Left ventricle myocardium inferior (tissue), 1 donor: Measurements from ENCODE around the gene PRDM2. TPM values are rescaled to one million over a fixed set of nuclear protein-coding genes. Genes with fewer than 3 reads are reported as not detected.
"Not testable (repeated sequence)": the region's sequence is repeated elsewhere in the genome, so short reads cannot be mapped to it uniquely, and the experiment has no call there.

Experiments
- DNase-seq: peaks from one replicate; pipeline ENCODE4 v3.0.0-alpha.2; 2020
- H3K27ac ChIP-seq: fragments of 200-600 bp; replicated peaks from 2 replicates; pipeline ENCODE4 v1.8.0; 2021
- H3K27me3 ChIP-seq: fragments of 200-600 bp; 2 replicates; pipeline ENCODE4 v1.8.0; 2021; ENCODE audit warnings: low read depth
- H3K36me3 ChIP-seq: fragments of 200-600 bp; 2 replicates; pipeline ENCODE4 v1.8.0; 2021
- H3K4me1 ChIP-seq: fragments of 200-600 bp; 2 replicates; pipeline ENCODE4 v1.8.0; 2021
- H3K4me3 ChIP-seq: fragments of 200-600 bp; 2 replicates; pipeline ENCODE4 v1.8.0; 2021; ENCODE audit warnings: mild to moderate bottlenecking, moderate library complexity
- H3K9me3 ChIP-seq: fragments of 200-600 bp; replicated peaks from 2 replicates; pipeline ENCODE4 v1.8.0; 2021
- intact Hi-C: fragments of 100-400 bp; cut with micrococcal nuclease; formaldehyde crosslinking; loops from one replicate; pipeline ENCODE4 v1.11.0; 2022
- total RNA-seq: library from RNA; stranded (reverse); fragmentation: NEBNext Ultra II Directional; extraction: Animal tissue kit (Norgen Biotek cat#: 25700); gene quantifications from one replicate; pipeline ENCODE4 v1.2.1, GENCODE V29; 2021
- TF ChIP-seq, protein P1 (sequence below): fragments of 200-600 bp; IDR thresholded peaks from 2 replicates; pipeline ENCODE4 v1.8.0; 2021; ENCODE audit warnings: antibody characterized with exemption, mild to moderate bottlenecking, borderline replicate concordance
- donor health status: DM: no; HTN: yes; CAD: no; lungs with severe emphysema.

The PRDM2 gene
- total RNA-seq, 1 donor from 2014 or later: 36.1 TPM

- TF ChIP-seq, protein P1, sequence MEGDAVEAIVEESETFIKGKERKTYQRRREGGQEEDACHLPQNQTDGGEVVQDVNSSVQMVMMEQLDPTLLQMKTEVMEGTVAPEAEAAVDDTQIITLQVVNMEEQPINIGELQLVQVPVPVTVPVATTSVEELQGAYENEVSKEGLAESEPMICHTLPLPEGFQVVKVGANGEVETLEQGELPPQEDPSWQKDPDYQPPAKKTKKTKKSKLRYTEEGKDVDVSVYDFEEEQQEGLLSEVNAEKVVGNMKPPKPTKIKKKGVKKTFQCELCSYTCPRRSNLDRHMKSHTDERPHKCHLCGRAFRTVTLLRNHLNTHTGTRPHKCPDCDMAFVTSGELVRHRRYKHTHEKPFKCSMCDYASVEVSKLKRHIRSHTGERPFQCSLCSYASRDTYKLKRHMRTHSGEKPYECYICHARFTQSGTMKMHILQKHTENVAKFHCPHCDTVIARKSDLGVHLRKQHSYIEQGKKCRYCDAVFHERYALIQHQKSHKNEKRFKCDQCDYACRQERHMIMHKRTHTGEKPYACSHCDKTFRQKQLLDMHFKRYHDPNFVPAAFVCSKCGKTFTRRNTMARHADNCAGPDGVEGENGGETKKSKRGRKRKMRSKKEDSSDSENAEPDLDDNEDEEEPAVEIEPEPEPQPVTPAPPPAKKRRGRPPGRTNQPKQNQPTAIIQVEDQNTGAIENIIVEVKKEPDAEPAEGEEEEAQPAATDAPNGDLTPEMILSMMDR: no peak
- H3K27ac ChIP-seq: no peak overlapping the region
- no peak for DNase-seq
- H3K27me3 ChIP-seq: no peaks in the 10 kb centered on the region
- no peaks in the 10 kb centered on the region for H3K9me3 ChIP-seq
- H3K4me3 ChIP-seq: no peak overlapping the region
- no peaks in the 10 kb centered on the region for H3K36me3 ChIP-seq
- intact Hi-C loops: no loop called here
- H3K4me1 ChIP-seq: peaks cover 15% of the 10 kb centered on the region
Observed at GRCh38 chr1:13706046-13706445, 6.1 kb downstream of the PRDM2 start.

DNA sequence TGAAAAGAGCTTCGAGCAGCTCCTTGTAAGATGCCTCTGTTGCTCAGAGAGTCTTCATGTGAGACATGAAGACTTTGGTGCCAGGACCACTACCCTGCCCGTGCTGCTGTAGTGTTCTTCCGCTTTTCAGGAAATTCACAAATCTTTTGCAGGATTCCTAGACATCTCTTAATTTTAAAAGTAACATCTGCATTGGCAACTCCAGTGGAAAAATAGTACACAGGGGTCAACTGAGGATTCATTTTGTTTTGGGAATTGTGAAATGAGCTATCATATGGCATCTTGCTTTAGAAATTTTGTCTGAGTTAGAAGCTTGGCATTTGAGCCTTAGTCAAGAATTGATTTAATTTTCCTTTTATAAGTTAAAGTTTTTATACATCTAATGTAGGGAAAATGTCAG, 7.2 kb downstream of the PRDM2 start:
- peaks cover 10% of the 10 kb centered on the region for H3K4me1 ChIP-seq
- H3K4me3 ChIP-seq: no peak overlapping the region
- intact Hi-C loops: no loop called here
- H3K27ac ChIP-seq: no peak overlapping the region
- no peaks in the 10 kb centered on the region for H3K36me3 ChIP-seq
- H3K27me3 ChIP-seq: no peaks in the 10 kb centered on the region
- no peaks in the 10 kb centered on the region for H3K9me3 ChIP-seq
- no peak for DNase-seq
- TF ChIP-seq, protein P1: no peak

GRCh38 chr1:13708380-13708982, 8.5 kb downstream of the PRDM2 start:
- no peak overlapping the region for H3K27ac ChIP-seq
- H3K27me3 ChIP-seq: no peaks in the 10 kb centered on the region
- intact Hi-C loops: no loop called here
- peaks cover 10% of the 10 kb centered on the region for H3K4me1 ChIP-seq
- no peak for DNase-seq
- H3K4me3 ChIP-seq: no peak overlapping the region
- TF ChIP-seq, protein P1: no peak
- H3K36me3 ChIP-seq: no peaks in the 10 kb centered on the region
- H3K9me3 ChIP-seq: no peaks in the 10 kb centered on the region

DNA sequence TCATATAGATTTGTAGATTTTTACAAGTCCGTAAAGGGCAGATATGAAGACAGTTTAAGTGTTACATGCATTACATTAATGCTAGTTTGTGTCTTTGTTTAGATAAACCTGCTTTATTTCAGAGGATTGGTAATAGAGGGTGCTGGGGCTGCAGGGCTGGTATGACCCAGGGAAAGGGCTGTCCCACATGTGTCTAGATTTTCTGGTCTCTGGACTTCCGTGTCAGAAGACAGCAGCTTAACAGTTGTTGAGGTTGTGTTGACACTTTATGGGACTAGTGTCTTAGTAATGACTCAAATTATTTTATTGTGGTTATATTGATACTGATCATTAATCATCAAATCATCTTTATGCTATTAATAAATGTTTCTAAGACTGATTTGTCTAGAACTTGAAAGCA, 10.1 kb downstream of the PRDM2 start:
- Histone ChIP-seq H3K36me3 (no peaks in the 10 kb centered on the region), H3K4me3 (no peak overlapping the region), H3K4me1 (peaks cover 10% of the 10 kb centered on the region), H3K27ac (no peak overlapping the region), H3K9me3 (no peaks in the 10 kb centered on the region), H3K27me3 (no peaks in the 10 kb centered on the region)
- intact Hi-C loops: no loop called here
- TF ChIP-seq, protein P1: no peak
- DNase-seq: no peak

DNA sequence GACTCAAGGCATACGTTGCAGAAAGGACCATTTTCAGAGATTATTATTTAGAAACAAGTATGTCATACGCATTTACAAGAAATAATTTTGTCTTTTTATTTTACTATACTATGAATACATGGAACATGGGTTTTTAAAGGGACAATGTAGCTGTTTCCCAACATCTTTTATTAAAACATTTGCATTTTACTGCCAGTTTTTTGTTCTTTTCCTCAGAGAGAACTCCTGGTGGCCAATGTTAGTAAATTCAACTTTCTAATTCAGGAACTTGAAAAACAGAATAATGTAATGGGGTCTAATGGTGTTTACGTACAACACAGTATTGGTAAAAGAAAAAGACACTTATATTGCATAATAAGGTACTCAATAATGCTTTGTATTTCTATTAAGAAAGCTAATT, 14.9 kb downstream of the PRDM2 start:
- no peak for DNase-seq
- Histone ChIP-seq H3K36me3 (no peaks in the 10 kb centered on the region), H3K27ac (no peak overlapping the region), H3K4me3 (no peak overlapping the region), H3K27me3 (no peaks in the 10 kb centered on the region), H3K9me3 (no peaks in the 10 kb centered on the region), H3K4me1 (no peaks in the 10 kb centered on the region)
- TF ChIP-seq, protein P1: no peak
- intact Hi-C loops: no loop called here

GRCh38 chr1:13715616-13716287, 15.8 kb downstream of the PRDM2 start:
- intact Hi-C loops, H3K4me1 ChIP-seq, DNase-seq, H3K27me3 ChIP-seq, H3K36me3 ChIP-seq, H3K9me3 ChIP-seq, H3K4me3 ChIP-seq, H3K27ac ChIP-seq: not testable (repeated sequence)
